GM13977 (cell line): Measurements from ENCODE around the gene PTMA.

Source experiments
- DNase-seq: peaks from one replicate; pipeline ENCODE4 v3.0.0; 2012; ENCODE audit warnings: low spot score
- CTCF ChIP-seq: IDR thresholded peaks from 2 replicates; pipeline ENCODE4 v1.5.1; 2012; ENCODE audit warnings: mild to moderate bottlenecking, control low read depth; ENCODE audit not compliant: insufficient read depth; ENCODE audit errors: extremely low read depth, missing control alignments
- in situ Hi-C: fragments of 300-500 bp; cut with MboI; formaldehyde crosslinking; loops from one replicate; pipeline ENCODE4 v1.12.0; 2022; ENCODE audit warnings: low sequenced_read_pairs, low pct_unique_long_range_greater_than_20kb, mixed read lengths, inconsistent platforms; ENCODE audit not compliant: unreplicated experiment

The PTMA gene

DNA sequence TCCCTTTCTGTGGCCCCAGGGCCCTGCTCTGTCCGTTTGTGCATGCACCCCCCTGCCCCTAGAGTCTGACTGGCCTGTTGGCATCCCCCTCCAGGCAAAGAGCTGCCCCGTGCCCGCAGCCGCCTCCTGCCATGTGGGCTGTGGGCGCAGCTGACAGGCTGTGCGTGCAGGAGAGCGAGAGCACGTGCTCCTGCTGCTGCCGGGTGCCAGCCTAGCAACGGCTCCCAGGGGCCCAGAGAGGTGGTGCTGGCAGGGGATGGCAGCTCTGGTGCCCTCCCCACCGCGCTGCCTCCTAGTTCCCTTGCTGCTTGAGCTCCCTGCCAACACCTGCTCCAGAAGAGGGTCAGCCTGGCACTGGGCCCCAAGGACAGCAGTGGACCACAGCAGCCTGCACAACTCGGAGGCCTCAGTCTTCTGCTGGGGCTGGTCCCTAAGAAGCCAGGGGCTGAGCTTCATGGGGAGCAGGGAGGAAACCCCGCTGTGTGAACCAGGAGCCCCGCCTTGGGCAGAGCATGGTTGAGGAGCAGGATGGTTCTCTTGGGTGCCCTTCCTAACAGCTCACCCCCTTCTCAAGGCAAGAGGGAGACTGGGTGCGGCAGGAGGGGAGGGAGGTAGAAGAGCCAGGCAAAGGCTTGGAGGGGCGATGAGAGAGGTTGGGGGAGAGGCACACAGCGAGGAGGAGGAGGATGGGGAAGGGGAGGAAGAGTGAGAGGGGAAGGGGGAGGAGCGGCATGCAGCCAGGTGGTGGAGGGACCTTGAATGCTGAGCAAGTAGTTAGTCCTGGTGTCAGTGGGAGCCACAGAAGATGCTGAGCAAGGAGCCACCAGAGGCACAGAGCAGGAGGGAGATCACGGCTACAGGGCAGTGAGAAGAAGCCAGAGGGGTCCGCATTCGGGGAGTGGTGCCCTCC is 23.8 kb upstream of the PTMA start:
- TF ChIP-seq CTCF: no peak
- no peak for DNase-seq
- in situ Hi-C loops: no loop called here

- peak; percentile 37 for TF ChIP-seq CTCF
- in situ Hi-C loops: no loop called here
- no peak for DNase-seq
Observed at GRCh38 chr2:231685349-231686191, 22.8 kb upstream of the PTMA start.

- DNase-seq: no peak
- in situ Hi-C loops: no loop called here
- TF ChIP-seq CTCF: no peak
Observed at GRCh38 chr2:231686192-231687100, 21.9 kb upstream of the PTMA start.

DNA sequence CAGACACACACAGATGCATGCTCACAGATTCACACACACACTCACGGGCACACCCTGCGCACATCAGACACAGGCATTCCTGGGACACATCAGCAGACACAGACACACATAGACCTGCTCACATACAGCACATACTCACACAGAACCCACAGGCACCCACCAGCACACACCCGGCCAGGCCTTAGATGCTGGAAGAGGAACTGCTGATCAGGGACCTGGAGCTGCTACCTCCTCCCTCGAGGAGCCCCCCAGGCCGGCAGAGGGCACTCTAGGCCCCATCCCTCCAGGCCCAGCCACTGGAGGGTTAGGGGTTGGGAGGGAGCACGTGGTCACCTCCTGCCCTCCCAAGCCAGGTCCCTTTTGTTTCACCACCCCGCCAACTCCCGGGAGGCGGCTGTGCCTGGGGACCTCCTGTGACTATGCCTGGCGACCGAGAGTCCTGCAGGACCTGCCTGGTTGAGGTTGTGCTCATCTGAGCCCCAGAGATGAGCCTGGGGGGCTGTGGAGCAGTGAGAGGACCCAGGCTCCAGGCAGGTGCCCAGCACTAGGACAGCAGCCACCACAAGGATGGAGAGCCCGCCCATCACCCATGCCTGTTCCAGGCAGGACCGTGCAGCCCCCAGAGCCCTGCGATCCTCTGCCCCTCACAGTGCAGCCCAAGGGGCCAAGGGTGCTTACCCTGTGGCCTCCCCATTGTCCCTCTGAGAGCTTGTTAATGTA is 21.0 kb upstream of the PTMA start:
- peak; percentile 84 for TF ChIP-seq CTCF
- in situ Hi-C loops: no loop called here
- peak; percentile 86 for DNase-seq

GRCh38 chr2:231687961-231688360 is 20.4 kb upstream of the PTMA start:
- no peak for DNase-seq
- no peak for TF ChIP-seq CTCF
- in situ Hi-C loops: no loop called here
